ENCODE results near the gene LAT.
"Not testable (repeated sequence)": the region's sequence is repeated elsewhere in the genome, so short reads cannot be mapped to it uniquely, and the experiment has no call there.

LAT gene

DNA sequence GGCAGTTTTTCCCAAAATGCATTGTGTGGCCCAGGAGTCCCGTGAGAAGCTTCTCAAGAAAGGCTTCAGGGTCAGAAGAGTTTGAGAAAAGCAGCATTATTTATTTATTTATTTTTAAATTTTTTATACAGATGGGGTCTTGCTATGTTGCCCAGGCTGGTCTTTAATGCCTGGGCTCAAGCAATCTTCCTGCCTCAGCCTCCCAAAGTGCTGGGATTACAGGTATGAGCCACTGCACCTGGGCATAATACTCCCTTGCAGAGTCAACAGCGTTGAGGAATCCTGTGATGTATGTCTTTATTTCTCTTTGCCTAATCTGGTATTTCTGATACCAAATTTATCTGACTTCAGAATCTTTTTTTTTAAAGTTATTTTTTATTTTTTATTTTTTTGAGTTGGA lies 15.2 kb downstream of the LAT start:
- no peak for TF ChIP-seq CTCF (conservative IDR thresholded peaks at IDR 0.05; ENCODE audit: low read depth)
- DNase-seq (ENCODE audit: low spot score), result no peak
- POLR2A ChIA-PET (ENCODE audit: low non-redundant PET), result no interaction called here
- no peak overlapping the region for H3K27ac ChIP-seq
- CTCF ChIA-PET, result interaction anchor here (0.7 kb wide), 2 partner anchors 18 to 851 kb away, joined by 3 to 5 read pairs; no protein-coding TSS in a partner anchor

DNA sequence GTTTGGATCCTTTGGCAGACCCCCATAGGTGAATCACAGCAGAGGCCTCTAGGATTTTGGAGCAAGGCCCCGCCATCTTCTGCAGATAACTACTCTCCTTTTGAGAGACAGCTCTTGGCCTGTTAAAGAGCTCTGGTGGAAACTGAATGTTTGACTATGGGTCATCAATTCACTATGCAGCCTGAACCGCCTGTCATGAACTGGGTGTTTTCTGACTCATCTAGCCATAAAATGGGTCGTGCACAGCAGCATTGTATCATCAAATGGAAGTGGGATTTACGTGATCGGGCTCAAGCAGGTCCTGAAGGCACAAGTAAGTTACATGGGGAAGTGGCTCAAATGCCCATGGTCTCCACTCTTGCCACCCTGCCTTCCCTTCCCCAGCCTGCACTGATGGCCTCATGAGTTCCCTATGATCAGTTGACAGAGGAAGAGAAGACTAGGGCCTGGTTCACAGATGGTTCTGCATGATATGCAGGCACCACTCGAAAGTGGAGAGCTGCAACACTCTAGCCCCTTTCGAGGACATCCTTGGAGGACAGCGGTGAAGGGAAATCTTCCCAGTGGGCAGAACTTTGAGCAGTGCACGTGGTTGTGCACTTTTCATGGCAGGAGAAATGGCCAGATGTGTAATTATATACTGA lies 19.8 kb downstream of the LAT start:
- H3K27ac ChIP-seq; CTCF ChIA-PET; POLR2A ChIA-PET (ENCODE audit: low non-redundant PET); DNase-seq (ENCODE audit: low spot score): not testable (repeated sequence)

DNA sequence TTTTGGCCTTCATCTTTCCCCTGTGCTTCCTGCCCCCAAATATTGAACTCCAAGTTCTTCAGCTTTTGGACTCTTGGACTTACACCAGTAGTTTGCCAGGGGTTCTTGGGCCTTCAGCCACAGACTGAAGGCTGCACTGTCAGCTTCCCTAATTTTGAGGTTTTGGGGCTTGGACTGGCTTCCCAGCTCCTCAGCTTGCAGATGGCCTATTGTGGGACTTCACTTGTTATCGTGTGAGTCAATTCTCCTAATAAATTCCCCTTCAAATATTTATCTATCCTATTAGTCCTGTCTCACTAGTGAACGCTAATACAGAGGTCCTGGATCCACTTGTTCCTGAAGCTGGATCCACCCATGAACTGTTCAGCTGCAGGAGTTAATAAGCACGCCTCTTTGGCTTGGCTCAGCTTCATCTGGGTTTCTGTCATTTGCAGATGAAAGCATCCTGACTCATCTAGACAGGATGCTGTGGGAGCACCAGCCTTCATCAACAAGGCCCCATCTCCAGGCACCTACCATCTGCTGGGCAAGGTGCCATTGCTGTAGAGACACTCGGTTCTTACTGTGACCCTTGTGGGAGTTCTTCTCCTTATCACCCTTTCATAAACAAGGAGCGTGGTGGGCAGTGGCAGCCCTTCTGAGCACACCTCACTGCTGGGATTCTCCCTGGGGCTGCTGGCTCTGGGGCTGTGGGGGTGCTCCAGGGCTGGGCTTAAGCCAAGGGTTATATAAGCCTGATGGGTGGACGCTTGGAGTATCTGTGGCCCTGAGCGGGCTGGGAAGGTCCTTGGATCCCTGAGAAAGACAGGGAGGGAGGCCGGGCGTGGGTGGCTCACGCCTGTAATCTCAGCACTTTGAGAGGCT lies 23.1 kb downstream of the LAT start:
- CTCF ChIA-PET, result interaction anchor here (0.7 kb wide), 1 partner anchor 132 kb away, joined by 3 read pairs; no protein-coding TSS in a partner anchor
- no peak overlapping the region for H3K27ac ChIP-seq
- DNase-seq (ENCODE audit: low spot score), result peak; percentile 12
- POLR2A ChIA-PET (ENCODE audit: low non-redundant PET), result no interaction called here
- no peak for TF ChIP-seq CTCF (conservative IDR thresholded peaks at IDR 0.05; ENCODE audit: low read depth)

DNA sequence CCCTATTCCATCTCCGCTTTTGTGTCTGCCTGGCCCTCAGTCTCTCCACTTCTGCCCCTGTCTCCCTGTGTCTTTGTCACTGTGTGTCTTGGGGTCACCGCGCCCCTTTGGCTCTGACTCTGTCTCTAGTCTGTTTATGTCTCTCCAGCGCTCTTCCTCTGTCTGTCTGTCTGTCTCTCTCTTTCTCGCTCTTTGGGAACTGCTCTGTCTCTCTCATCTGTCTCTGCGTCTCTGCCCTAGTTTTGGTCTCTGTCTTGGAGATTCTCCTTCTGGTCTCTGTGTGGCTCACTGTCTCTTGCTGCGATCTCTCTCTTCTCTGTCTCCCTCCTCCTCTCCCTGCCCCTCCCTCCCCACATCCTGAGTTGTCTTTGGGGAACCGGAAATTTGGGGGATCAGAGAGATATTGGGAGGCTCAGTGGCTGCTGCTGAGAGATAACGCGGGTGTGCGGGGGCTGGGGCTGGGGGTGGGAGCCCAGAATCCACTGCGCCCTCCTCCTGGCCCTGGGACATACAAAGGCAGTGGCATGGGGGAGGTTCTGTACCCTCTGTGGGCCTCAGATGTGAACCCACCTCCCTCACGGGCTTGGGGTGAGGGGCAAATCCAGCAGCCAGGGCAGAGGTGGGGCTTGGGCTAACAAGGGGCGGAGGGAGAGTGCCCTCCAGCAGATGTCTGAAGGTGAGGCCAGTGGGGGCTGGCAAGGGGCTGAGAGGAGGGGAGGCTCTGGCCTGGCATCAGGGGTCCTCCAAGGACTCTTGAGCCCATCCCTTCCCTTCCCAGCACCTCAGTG lies 24.4 kb downstream of the LAT start:
- TF ChIP-seq CTCF (conservative IDR thresholded peaks at IDR 0.05; ENCODE audit: low read depth), result no peak
- CTCF ChIA-PET, result no interaction called here
- POLR2A ChIA-PET (ENCODE audit: low non-redundant PET), result no interaction called here
- DNase-seq (ENCODE audit: low spot score), result no peak
- no peak overlapping the region for H3K27ac ChIP-seq

- ChIA-PET POLR2A (ENCODE audit: low non-redundant PET) (no interaction called here), CTCF (no interaction called here)
- TF ChIP-seq CTCF (conservative IDR thresholded peaks at IDR 0.05; ENCODE audit: low read depth), result no peak
- no peak for DNase-seq (ENCODE audit: low spot score)
- no peak overlapping the region for H3K27ac ChIP-seq
These were observed 24.9 kb downstream of the LAT start for GRCh38 chr16:29009838-29010166.

GRCh38 chr16:29011112-29011511 lies 26.3 kb downstream of the LAT start:
- no peak overlapping the region for H3K27ac ChIP-seq
- ChIA-PET CTCF (no interaction called here), POLR2A (ENCODE audit: low non-redundant PET) (no interaction called here)
- no peak for TF ChIP-seq CTCF (conservative IDR thresholded peaks at IDR 0.05; ENCODE audit: low read depth)
- DNase-seq (ENCODE audit: low spot score), result no peak

Measured in RWPE1 (cell line).